Mesendoderm (in vitro differentiated cells): ENCODE measurements around the gene APOC3.

Experiments used
- DNase-seq: peaks from one replicate; pipeline ENCODE4 v3.0.0; 2013
- H2AK5ac ChIP-seq: 2 replicates; pipeline ENCODE4 v1.6.1; 2013; ENCODE audit warnings: low read length, inconsistent platforms
- H2BK120ac ChIP-seq: 2 replicates; pipeline ENCODE4 v1.6.1; 2013; ENCODE audit warnings: low read depth, mild to moderate bottlenecking, low read length, moderate library complexity, mixed read lengths
- H2BK15ac ChIP-seq: replicated peaks from 2 replicates; pipeline ENCODE4 v1.6.1; 2013; ENCODE audit warnings: low read depth, mild to moderate bottlenecking, moderate library complexity
- H2BK5ac ChIP-seq: 2 replicates; pipeline ENCODE4 v1.6.1; 2013; ENCODE audit warnings: low read length, inconsistent platforms
- H3K18ac ChIP-seq: 2 replicates; pipeline ENCODE4 v1.6.1; 2013; ENCODE audit warnings: mild to moderate bottlenecking, low read length, mixed read lengths
- H3K23ac ChIP-seq: one replicate; pipeline ENCODE4 v1.6.1; 2013; ENCODE audit warnings: low read length
- H3K27ac ChIP-seq: 2 replicates; pipeline ENCODE4 v1.5.1; 2013; ENCODE audit warnings: low read depth, mild to moderate bottlenecking, inconsistent platforms, low read length, moderate library complexity
- H3K27me3 ChIP-seq: 2 replicates; pipeline ENCODE4 v1.6.1; 2013; ENCODE audit warnings: low read length, control low read depth, mild to moderate bottlenecking, inconsistent platforms; ENCODE audit not compliant: insufficient read depth, poor library complexity
- H3K36me3 ChIP-seq: 2 replicates; pipeline ENCODE4 v1.6.1; 2013; ENCODE audit warnings: low read length, inconsistent platforms; ENCODE audit not compliant: control insufficient read depth, insufficient read depth
- H3K4ac ChIP-seq: one replicate; pipeline ENCODE4 v1.6.1; 2013; ENCODE audit warnings: low read depth, mild to moderate bottlenecking, low read length, moderate library complexity
- H3K4me1 ChIP-seq: 2 replicates; pipeline ENCODE4 v1.6.1; 2013; ENCODE audit warnings: low read depth, low read length, inconsistent platforms; ENCODE audit not compliant: control insufficient read depth
- H3K4me2 ChIP-seq: 2 replicates; pipeline ENCODE4 v1.6.1; 2013; ENCODE audit warnings: low read length
- H3K4me3 ChIP-seq: 2 replicates; pipeline ENCODE4 v1.5.1; 2013; ENCODE audit warnings: mild to moderate bottlenecking, low read length
- H3K56ac ChIP-seq: one replicate; pipeline ENCODE4 v1.6.1; 2013; ENCODE audit warnings: low read length
- H3K79me1 ChIP-seq: 2 replicates; pipeline ENCODE4 v1.6.1; 2013; ENCODE audit warnings: low read length, inconsistent platforms
- H3K79me2 ChIP-seq: 2 replicates; pipeline ENCODE4 v1.6.1; 2013; ENCODE audit warnings: mild to moderate bottlenecking, low read length; ENCODE audit not compliant: control insufficient read depth, insufficient read depth
- H3K9ac ChIP-seq: 2 replicates; pipeline ENCODE4 v1.6.1; 2013; ENCODE audit warnings: low read length, inconsistent platforms
- H4K5ac ChIP-seq: one replicate; pipeline ENCODE4 v1.6.1; 2013; ENCODE audit warnings: low read length
- H4K8ac ChIP-seq: one replicate; pipeline ENCODE4 v1.6.1; 2013; ENCODE audit warnings: low read depth, mild to moderate bottlenecking, control low read depth, low read length, moderate library complexity
- WGBS: extraction: QIAGEN DNeasy Blood & Tissue Kit; methylation state at CpG from one replicate; pipeline ENCODE4 v1.1.7; 2013; ENCODE audit warnings: low lambda C conversion rate, missing lambda C conversion rate; ENCODE audit not compliant: insufficient coverage; ENCODE audit errors: extremely low coverage; 5-methylcytosine and 5-hydroxymethylcytosine counted together

The APOC3 gene

GRCh38 chr11:116813781-116814471, 15.8 kb upstream of the APOC3 start:
- Histone ChIP-seq H3K27ac (no peak overlapping the region), H3K36me3 (no peaks in the 10 kb centered on the region), H4K5ac (no peak overlapping the region)

GRCh38 chr11:116814502-116814901, 15.2 kb upstream of the APOC3 start:
- Histone ChIP-seq H3K79me1 (no peaks in the 10 kb centered on the region), H3K56ac (no peak overlapping the region), H4K8ac (no peak overlapping the region), H3K36me3 (no peaks in the 10 kb centered on the region), H3K4me2 (no peak overlapping the region), H3K79me2 (no peaks in the 10 kb centered on the region), H2BK120ac (no peak overlapping the region), H3K9ac (no peak overlapping the region), H3K18ac (no peak overlapping the region), H3K27me3 (no peaks in the 10 kb centered on the region), H3K4ac (no peak overlapping the region), H3K23ac (no peak overlapping the region), H3K4me3 (no peak overlapping the region), H2AK5ac (no peak overlapping the region), H3K4me1 (no peaks in the 10 kb centered on the region), H2BK15ac (no peak overlapping the region), H2BK5ac (no peak overlapping the region), H3K27ac (no peak overlapping the region), H4K5ac (no peak overlapping the region)
- no peak for DNase-seq
- WGBS: no CpG with 5 or more reads among the region's 6 CpGs

More at GRCh38 chr11:116813781-116814471, 15.8 kb upstream of the APOC3 start:
- H2BK5ac ChIP-seq: no peak overlapping the region
- H3K56ac ChIP-seq: no peak overlapping the region
- H3K27me3 ChIP-seq: no peaks in the 10 kb centered on the region
- no CpG with 5 or more reads among the region's 5 CpGs for WGBS
- H4K8ac ChIP-seq: no peak overlapping the region
- H3K4me1 ChIP-seq: no peaks in the 10 kb centered on the region
- no peak overlapping the region for H3K4me3 ChIP-seq
- H2BK120ac ChIP-seq: no peak overlapping the region
- no peaks in the 10 kb centered on the region for H3K79me1 ChIP-seq
- no peak overlapping the region for H3K18ac ChIP-seq
- no peak overlapping the region for H2AK5ac ChIP-seq
- H3K9ac ChIP-seq: no peak overlapping the region
- H3K79me2 ChIP-seq: no peaks in the 10 kb centered on the region
- H2BK15ac ChIP-seq: no peak overlapping the region
- no peak overlapping the region for H3K4me2 ChIP-seq
- no peak overlapping the region for H3K23ac ChIP-seq
- DNase-seq: peak; percentile 70
- no peak overlapping the region for H3K4ac ChIP-seq

GRCh38 chr11:116819049-116819448, 10.7 kb upstream of the APOC3 start:
- no peak overlapping the region for H2AK5ac ChIP-seq
- no peak overlapping the region for H2BK120ac ChIP-seq
- no peak overlapping the region for H2BK15ac ChIP-seq
- H3K79me1 ChIP-seq: no peaks in the 10 kb centered on the region
- H3K9ac ChIP-seq: no peak overlapping the region
- no peak overlapping the region for H3K4me3 ChIP-seq
- H3K36me3 ChIP-seq: no peaks in the 10 kb centered on the region
- no peak overlapping the region for H4K8ac ChIP-seq
- H2BK5ac ChIP-seq: no peak overlapping the region
- H4K5ac ChIP-seq: no peak overlapping the region
- H3K79me2 ChIP-seq: no peaks in the 10 kb centered on the region
- H3K4me2 ChIP-seq: no peak overlapping the region
- no peak for DNase-seq
- H3K56ac ChIP-seq: no peak overlapping the region
- no peak overlapping the region for H3K18ac ChIP-seq
- H3K27me3 ChIP-seq: no peaks in the 10 kb centered on the region
- no peak overlapping the region for H3K23ac ChIP-seq
- WGBS: no CpG with 5 or more reads among the region's 9 CpGs
- no peak overlapping the region for H3K4ac ChIP-seq
- H3K4me1 ChIP-seq: no peaks in the 10 kb centered on the region
- no peak overlapping the region for H3K27ac ChIP-seq

GRCh38 chr11:116821050-116821918, 8.4 kb upstream of the APOC3 start:
- Histone ChIP-seq H3K4me3 (no peak overlapping the region), H2BK5ac (no peak overlapping the region), H3K4me2 (no peak overlapping the region), H4K5ac (no peak overlapping the region), H3K4me1 (no peaks in the 10 kb centered on the region), H3K79me2 (no peaks in the 10 kb centered on the region), H3K27me3 (no peaks in the 10 kb centered on the region), H3K9ac (no peak overlapping the region), H3K56ac (no peak overlapping the region), H2BK15ac (no peak overlapping the region), H3K36me3 (no peaks in the 10 kb centered on the region), H3K27ac (no peak overlapping the region), H2BK120ac (no peak overlapping the region), H3K4ac (no peak overlapping the region), H3K23ac (no peak overlapping the region), H4K8ac (no peak overlapping the region), H3K18ac (no peak overlapping the region), H3K79me1 (no peaks in the 10 kb centered on the region), H2AK5ac (no peak overlapping the region)
- no peak for DNase-seq
- WGBS: no CpG with 5 or more reads among the region's 51 CpGs

DNA sequence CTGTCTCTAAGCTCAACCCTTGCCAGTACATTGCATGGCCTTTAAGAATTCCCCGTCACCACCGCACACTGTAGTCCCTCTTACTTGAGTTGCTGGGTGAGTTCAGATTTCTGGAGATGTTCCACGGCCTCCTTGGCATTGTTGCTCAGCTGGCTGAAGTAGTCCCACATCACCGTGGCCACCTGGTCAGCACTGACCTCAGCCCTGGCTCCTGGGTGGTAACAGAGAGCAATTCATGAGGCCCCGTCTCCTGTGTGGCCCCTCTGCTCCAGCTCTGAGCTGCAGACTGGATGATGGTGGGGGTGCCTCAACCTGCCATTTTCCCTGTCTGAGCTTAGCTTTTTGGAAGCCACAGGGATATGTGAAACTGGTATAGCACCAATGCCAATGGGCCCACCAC, 7.1 kb upstream of the APOC3 start:
- no peaks in the 10 kb centered on the region for H3K4me1 ChIP-seq
- H4K8ac ChIP-seq: no peak overlapping the region
- no peak overlapping the region for H2BK120ac ChIP-seq
- H2BK5ac ChIP-seq: no peak overlapping the region
- H2AK5ac ChIP-seq: no peak overlapping the region
- no peak overlapping the region for H3K9ac ChIP-seq
- no peak overlapping the region for H3K18ac ChIP-seq
- no peak overlapping the region for H3K4me2 ChIP-seq
- H4K5ac ChIP-seq: no peak overlapping the region
- H3K79me1 ChIP-seq: no peaks in the 10 kb centered on the region
- no peak overlapping the region for H3K56ac ChIP-seq
- H3K23ac ChIP-seq: no peak overlapping the region
- H3K79me2 ChIP-seq: no peaks in the 10 kb centered on the region
- no peaks in the 10 kb centered on the region for H3K27me3 ChIP-seq
- H3K4ac ChIP-seq: no peak overlapping the region
- DNase-seq: no peak
- no peaks in the 10 kb centered on the region for H3K36me3 ChIP-seq
- H3K4me3 ChIP-seq: no peak overlapping the region
- no peak overlapping the region for H3K27ac ChIP-seq
- no peak overlapping the region for H2BK15ac ChIP-seq
- no CpG with 5 or more reads among the region's 5 CpGs for WGBS
